ENCODE data around the gene SRCAP.

Gene SRCAP

GRCh38 chr16:30780549-30780948, 81.6 kb downstream of the SRCAP start:
- no peak for TF ChIP-seq CTCF (IDR thresholded peaks at IDR 0.05; ENCODE audit: insufficient read depth, low read depth, low read length, missing control alignments)
- no peak for DNase-seq (ENCODE audit: low read depth)
- H3K4me3 ChIP-seq (ENCODE audit: low read length) = no peak overlapping the region

- no peak for TF ChIP-seq CTCF (IDR thresholded peaks at IDR 0.05; ENCODE audit: insufficient read depth, low read depth, low read length, missing control alignments)
- no peak overlapping the region for H3K4me3 ChIP-seq (ENCODE audit: low read length)
These were observed 83.7 kb downstream of the SRCAP start for GRCh38 chr16:30782486-30783279.

GRCh38 chr16:30783280-30784109, 84.5 kb downstream of the SRCAP start:
- DNase-seq (ENCODE audit: low read depth) = no peak
- no peak for TF ChIP-seq CTCF (IDR thresholded peaks at IDR 0.05; ENCODE audit: insufficient read depth, low read depth, low read length, missing control alignments)
- no peak overlapping the region for H3K4me3 ChIP-seq (ENCODE audit: low read length)

More at GRCh38 chr16:30782486-30783279, 83.7 kb downstream of the SRCAP start:
- no peak for DNase-seq (ENCODE audit: low read depth)

- DNase-seq (ENCODE audit: low read depth) = no peak
- TF ChIP-seq CTCF (IDR thresholded peaks at IDR 0.05; ENCODE audit: insufficient read depth, low read depth, low read length, missing control alignments) = no peak
- no peak overlapping the region for H3K4me3 ChIP-seq (ENCODE audit: low read length)
These were observed 85.2 kb downstream of the SRCAP start for GRCh38 chr16:30784215-30784614.

GRCh38 chr16:30785126-30786106, 86.4 kb downstream of the SRCAP start:
- peak overlapping the region; percentile 83 for H3K4me3 ChIP-seq (ENCODE audit: low read length)
- DNase-seq (ENCODE audit: low read depth) = no peak
- TF ChIP-seq CTCF (IDR thresholded peaks at IDR 0.05; ENCODE audit: insufficient read depth, low read depth, low read length, missing control alignments) = no peak

Measured in epithelial cell of esophagus (primary cell).